HCEC 1CT (cell line): ENCODE results near the gene GLRX.
"Not testable (repeated sequence)": the region's sequence is repeated elsewhere in the genome, so short reads cannot be mapped to it uniquely, and the experiment has no call there.

Experiments used
- DNase-seq: peaks from one replicate; pipeline ENCODE4 v3.0.0-alpha.2; 2017

GLRX gene

GRCh38 chr5:95822542-95823181 lies at the start of gene GLRX:
Gene GLRX, minus strand, starts transcription at chr5:95822726. Its CDS starts 64 bp downstream, at chr5:95822662.
- DNase-seq, result peak; percentile 95

GRCh38 chr5:95871146-95871806 lies 48.8 kb upstream of the GLRX start:
- DNase-seq, result no peak

GRCh38 chr5:95870105-95870672 lies 47.7 kb upstream of the GLRX start:
- DNase-seq, result peak; percentile 48

- not testable (repeated sequence) for DNase-seq
Observed at GRCh38 chr5:95869173-95869855, 46.8 kb upstream of the GLRX start.

GRCh38 chr5:95868136-95868535 lies 45.6 kb upstream of the GLRX start:
- no peak for DNase-seq

- DNase-seq, result peak; percentile 57
Observed at GRCh38 chr5:95866435-95867040, 44.0 kb upstream of the GLRX start.

- no peak for DNase-seq
Observed at GRCh38 chr5:95864944-95865504, 42.5 kb upstream of the GLRX start.

- no peak for DNase-seq
Observed at GRCh38 chr5:95864456-95864855, 41.9 kb upstream of the GLRX start.

GRCh38 chr5:95863383-95863757 lies 40.8 kb upstream of the GLRX start:
- DNase-seq, result peak; percentile 60

GRCh38 chr5:95862671-95863382 lies 40.3 kb upstream of the GLRX start:
- DNase-seq, result no peak

GRCh38 chr5:95861864-95862561 lies 39.5 kb upstream of the GLRX start:
- peak; percentile 77 for DNase-seq

GRCh38 chr5:95861221-95861863 lies 38.8 kb upstream of the GLRX start:
- peak; percentile 100 for DNase-seq

GRCh38 chr5:95859661-95860060 lies 37.1 kb upstream of the GLRX start:
- DNase-seq, result no peak

GRCh38 chr5:95858661-95859595 lies 36.4 kb upstream of the GLRX start:
- peak; percentile 99 for DNase-seq

GRCh38 chr5:95858023-95858461 lies 35.5 kb upstream of the GLRX start:
- peak; percentile 89 for DNase-seq

GRCh38 chr5:95857185-95857945 lies 34.8 kb upstream of the GLRX start:
- DNase-seq, result peak; percentile 47

GRCh38 chr5:95856501-95856981 lies 34.0 kb upstream of the GLRX start:
- DNase-seq, result no peak

GRCh38 chr5:95853490-95853889 lies 31.0 kb upstream of the GLRX start:
- DNase-seq, result no peak

GRCh38 chr5:95852567-95852966 lies 30.0 kb upstream of the GLRX start:
- no peak for DNase-seq
